GM21529 (cell line): ENCODE data around the gene RPS27.

Experiments
- ATAC-seq: cut with Tn5 transposase; IDR thresholded peaks from one replicate; pipeline ENCODE4 v1.9.1; 2021; ENCODE audit not compliant: unreplicated experiment

The RPS27 gene

GRCh38 chr1:153990468-153991150 lies at the start of gene RPS27:
TSS of gene RPS27 (plus strand) at chr1:153990762. CDS start at chr1:153990797, 35 bp downstream.
- ATAC-seq: peak; percentile 69

- no peak for ATAC-seq
These were observed 48.5 kb upstream of the RPS27 start for GRCh38 chr1:153941826-153942725.

GRCh38 chr1:153942766-153943549 lies 47.6 kb upstream of the RPS27 start:
- ATAC-seq: no peak

- ATAC-seq: no peak
These were observed 46.3 kb upstream of the RPS27 start for GRCh38 chr1:153944005-153944826.

GRCh38 chr1:153944827-153945117 lies 45.8 kb upstream of the RPS27 start:
- no peak for ATAC-seq

GRCh38 chr1:153945131-153945794 lies 45.3 kb upstream of the RPS27 start:
- ATAC-seq: no peak

- peak; percentile 62 for ATAC-seq
These were observed 44.6 kb upstream of the RPS27 start for GRCh38 chr1:153945795-153946621.

- peak; percentile 66 for ATAC-seq
These were observed 43.8 kb upstream of the RPS27 start, which contains the start of gene DENND4B for GRCh38 chr1:153946622-153947241. TSS of gene DENND4B (minus strand) at chr1:153946718. CDS start at chr1:153944374, 2,344 bp downstream.

GRCh38 chr1:153951183-153951582 lies 39.4 kb upstream of the RPS27 start:
- ATAC-seq: no peak

- no peak for ATAC-seq
These were observed 38.8 kb upstream of the RPS27 start for GRCh38 chr1:153951801-153952200.

GRCh38 chr1:153953859-153954365 lies 36.6 kb upstream of the RPS27 start:
- ATAC-seq: no peak

- ATAC-seq: no peak
These were observed 35.7 kb upstream of the RPS27 start for GRCh38 chr1:153954826-153955225.

GRCh38 chr1:153956997-153957715 lies 33.4 kb upstream of the RPS27 start:
- no peak for ATAC-seq

- ATAC-seq: no peak
These were observed 32.8 kb upstream of the RPS27 start for GRCh38 chr1:153957744-153958110.

- peak; percentile 68 for ATAC-seq
These were observed 32.2 kb upstream of the RPS27 start, which contains the start of gene CRTC2 for GRCh38 chr1:153958111-153958960. TSS of gene CRTC2 (minus strand) at chr1:153958612. CDS start at chr1:153958497, 115 bp downstream.

- no peak for ATAC-seq
These were observed 31.7 kb upstream of the RPS27 start for GRCh38 chr1:153958961-153959260.

- ATAC-seq: no peak
These were observed 31.1 kb upstream of the RPS27 start for GRCh38 chr1:153959454-153959853.
